ENCODE results near the gene ADGRD2. TPM values are rescaled to one million over a fixed set of nuclear protein-coding genes. Genes with fewer than 3 reads are reported as not detected.

ADGRD2 gene
- total RNA-seq, 1 experiment from 2014 or later: not detected

- Mint-ChIP-seq H3K27me3 (ENCODE audit: unreplicated experiment) (peaks cover 53% of the 10 kb centered on the region), H3K36me3 (ENCODE audit: insufficient read depth, unreplicated experiment) (no peaks in the 10 kb centered on the region), H3K9me3 (ENCODE audit: low read depth, unreplicated experiment) (no peaks in the 10 kb centered on the region), H3K4me3 (ENCODE audit: low read depth, unreplicated experiment) (no peak overlapping the region), H3K4me1 (ENCODE audit: low read depth, unreplicated experiment) (peaks cover 6% of the 10 kb centered on the region), H3K27ac (ENCODE audit: unreplicated experiment) (no peak overlapping the region)
- no peak for TF ChIP-seq CTCF (IDR thresholded peaks at IDR 0.05; ENCODE audit: unreplicated experiment)
- no TSS peak for BruUV-seq (replicated peaks)
- no peak for DNase-seq
- intact Hi-C loops (cut with micrococcal nuclease; ENCODE audit: unreplicated experiment): loop anchor here (5.0 kb wide), 1 partner anchor 64 kb away; the partner anchor contains the start of gene PSMB7
- CTCF ChIA-PET: no interaction called here
Observed at GRCh38 chr9:124481115-124481514, 30.9 kb downstream of the ADGRD2 start.

GRCh38 chr9:124482431-124483031, 32.3 kb downstream of the ADGRD2 start:
- CTCF ChIA-PET: no interaction called here
- intact Hi-C loops (cut with micrococcal nuclease; ENCODE audit: unreplicated experiment): loop anchor here (5.0 kb wide), 1 partner anchor 65 kb away; the partner anchor contains the start of gene PSMB7
- no TSS peak for BruUV-seq (replicated peaks)
- Mint-ChIP-seq H3K4me1 (ENCODE audit: low read depth, unreplicated experiment) (peaks cover 6% of the 10 kb centered on the region), H3K36me3 (ENCODE audit: insufficient read depth, unreplicated experiment) (no peaks in the 10 kb centered on the region), H3K27ac (ENCODE audit: unreplicated experiment) (no peak overlapping the region), H3K27me3 (ENCODE audit: unreplicated experiment) (peaks cover 53% of the 10 kb centered on the region), H3K9me3 (ENCODE audit: low read depth, unreplicated experiment) (no peaks in the 10 kb centered on the region), H3K4me3 (ENCODE audit: low read depth, unreplicated experiment) (no peak overlapping the region)
- no peak for TF ChIP-seq CTCF (IDR thresholded peaks at IDR 0.05; ENCODE audit: unreplicated experiment)
- no peak for DNase-seq

GRCh38 chr9:124483481-124483880, 33.2 kb downstream of the ADGRD2 start:
- peaks cover 54% of the 10 kb centered on the region for H3K27me3 Mint-ChIP-seq (ENCODE audit: unreplicated experiment)
- H3K4me3 Mint-ChIP-seq (ENCODE audit: low read depth, unreplicated experiment): no peak overlapping the region
- no peaks in the 10 kb centered on the region for H3K9me3 Mint-ChIP-seq (ENCODE audit: low read depth, unreplicated experiment)
- intact Hi-C loops (cut with micrococcal nuclease; ENCODE audit: unreplicated experiment): loop anchor here (5.0 kb wide), 1 partner anchor 66 kb away; the partner anchor contains the start of gene PSMB7
- TF ChIP-seq CTCF (IDR thresholded peaks at IDR 0.05; ENCODE audit: unreplicated experiment): no peak
- CTCF ChIA-PET: interaction anchor here (0.6 kb wide), 1 partner anchor 41 kb away, joined by 3 read pairs; no protein-coding TSS in a partner anchor
- no TSS peak for BruUV-seq (replicated peaks)
- no peaks in the 10 kb centered on the region for H3K36me3 Mint-ChIP-seq (ENCODE audit: insufficient read depth, unreplicated experiment)
- no peak for DNase-seq
- no peak overlapping the region for H3K27ac Mint-ChIP-seq (ENCODE audit: unreplicated experiment)
- H3K4me1 Mint-ChIP-seq (ENCODE audit: low read depth, unreplicated experiment): peaks cover 6% of the 10 kb centered on the region

- intact Hi-C loops (cut with micrococcal nuclease; ENCODE audit: unreplicated experiment): no loop called here
- Mint-ChIP-seq H3K27me3 (ENCODE audit: unreplicated experiment) (peaks cover 56% of the 10 kb centered on the region), H3K4me3 (ENCODE audit: low read depth, unreplicated experiment) (no peak overlapping the region), H3K9me3 (ENCODE audit: low read depth, unreplicated experiment) (no peaks in the 10 kb centered on the region), H3K27ac (ENCODE audit: unreplicated experiment) (no peak overlapping the region), H3K36me3 (ENCODE audit: insufficient read depth, unreplicated experiment) (no peaks in the 10 kb centered on the region), H3K4me1 (ENCODE audit: low read depth, unreplicated experiment) (peaks cover 1% of the 10 kb centered on the region)
- no TSS peak for BruUV-seq (replicated peaks)
- CTCF ChIA-PET: no interaction called here
- no peak for TF ChIP-seq CTCF (IDR thresholded peaks at IDR 0.05; ENCODE audit: unreplicated experiment)
- DNase-seq: no peak
Observed at GRCh38 chr9:124485201-124485600, 35.0 kb downstream of the ADGRD2 start.

Measured in Calu3 (cell line).